ENCODE data around the gene SLC28A3.

Gene SLC28A3

GRCh38 chr9:84339503-84339902, 1.1 kb downstream of the SLC28A3 start:
- DNase-seq: no peak

DNA sequence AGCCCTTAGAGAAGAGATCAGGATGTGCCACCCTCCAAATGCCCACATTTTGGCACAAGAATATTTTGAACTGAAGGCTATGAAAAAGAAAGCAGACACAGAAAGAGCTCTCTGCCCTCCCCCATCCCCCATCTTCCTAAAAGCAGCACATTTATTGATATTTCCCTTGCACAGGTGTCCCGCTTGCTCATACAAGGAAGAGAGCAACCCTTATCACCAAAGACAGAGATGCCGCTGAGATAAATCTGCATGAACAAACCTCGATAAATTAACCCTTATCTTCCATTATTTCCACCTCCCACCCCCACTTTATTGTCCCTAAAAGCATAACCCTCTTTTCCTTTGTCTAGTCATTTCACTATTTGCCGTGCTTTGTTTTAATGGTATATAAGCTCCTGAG, 1.8 kb downstream of the SLC28A3 start:
- DNase-seq: no peak

DNA sequence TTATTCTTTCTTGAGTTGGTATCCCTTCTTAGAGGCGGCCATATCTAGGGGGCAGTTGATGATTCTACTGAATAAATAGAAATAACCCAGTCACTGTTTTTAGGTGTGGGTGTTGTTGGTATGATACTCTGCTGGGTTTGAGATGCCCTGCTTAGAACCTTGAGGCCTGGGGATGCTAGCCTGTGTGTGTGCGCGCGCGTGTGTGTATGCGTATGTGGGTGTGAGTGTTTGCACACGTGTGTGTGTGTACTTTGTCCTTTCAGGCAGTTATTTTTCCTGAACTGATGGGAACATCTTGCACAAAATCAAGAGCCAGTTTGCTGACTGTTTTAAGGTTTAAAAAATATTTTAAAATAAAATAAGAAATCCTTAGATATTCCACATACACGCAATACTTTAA, 3.3 kb downstream of the SLC28A3 start:
- no peak for DNase-seq

DNA sequence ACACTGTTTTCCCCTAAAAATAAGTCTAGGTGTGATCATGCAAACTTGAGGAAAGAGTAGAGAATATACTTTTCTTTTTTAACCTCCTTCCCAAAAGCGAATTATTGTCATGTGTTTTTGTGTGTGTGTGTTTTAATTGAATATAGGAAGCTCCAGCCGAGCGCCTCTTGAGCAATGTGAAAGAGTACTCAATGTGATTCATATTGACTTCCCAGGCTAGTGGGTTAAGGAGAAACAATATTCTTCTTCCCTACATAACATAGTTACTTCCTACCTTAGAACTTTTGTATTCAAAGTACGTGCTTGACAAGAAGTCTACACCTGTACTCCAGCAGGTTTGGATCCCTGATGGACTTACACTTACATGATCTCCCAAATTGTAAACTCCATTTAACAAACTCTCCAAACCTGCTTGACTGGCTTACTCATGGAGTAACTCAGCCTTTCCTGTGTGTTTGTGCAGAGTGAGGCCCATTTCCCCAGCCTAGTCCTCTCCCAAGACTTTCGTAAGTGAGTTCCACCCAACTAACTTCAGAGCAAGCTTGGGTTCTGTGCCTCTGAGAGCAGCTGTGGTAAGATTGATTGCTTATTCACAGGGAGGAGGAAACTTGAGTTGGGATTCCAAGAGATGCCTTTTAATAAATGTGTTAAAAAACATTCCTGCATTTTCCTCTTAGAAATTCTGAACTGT, 9.3 kb downstream of the SLC28A3 start:
- no peak for DNase-seq

DNA sequence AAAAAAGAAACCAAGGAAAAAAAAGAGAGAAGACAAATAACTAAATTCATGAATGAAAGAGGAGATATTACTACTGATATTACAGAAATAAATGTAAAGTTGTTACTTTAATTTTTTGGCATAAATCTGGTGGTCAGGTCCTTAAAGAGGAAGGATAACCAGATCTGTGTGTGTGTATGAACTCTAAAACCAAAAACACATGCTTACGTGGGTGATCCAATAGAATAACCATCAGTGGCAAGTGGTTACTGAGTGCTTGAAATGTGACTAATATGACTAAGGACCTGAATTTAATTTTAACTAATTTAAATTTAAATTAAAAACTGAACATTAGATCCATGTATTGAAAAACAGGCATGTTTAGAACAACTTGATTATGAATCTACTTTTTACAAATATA, 10.3 kb downstream of the SLC28A3 start:
- DNase-seq: no peak

DNA sequence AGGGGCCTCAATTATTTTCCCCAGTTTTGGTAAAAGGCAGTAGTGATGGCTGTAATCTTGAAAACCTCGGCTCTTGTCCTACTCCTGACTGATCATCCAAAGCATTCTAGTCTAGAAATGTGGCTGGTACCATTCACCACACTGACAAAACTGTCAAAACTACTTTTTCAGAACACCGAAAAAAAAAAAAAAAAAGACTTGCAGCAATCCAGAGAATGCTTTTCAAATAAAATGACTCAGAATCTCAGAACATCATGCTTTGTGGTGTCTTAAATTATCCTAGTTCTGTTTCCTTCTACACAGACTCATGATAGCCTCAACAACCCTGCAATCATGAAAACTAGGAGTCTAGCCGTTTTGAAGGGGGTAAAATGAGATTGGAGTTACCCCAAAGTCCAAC, 13.4 kb downstream of the SLC28A3 start:
- DNase-seq: no peak

- DNase-seq: no peak
Measured at GRCh38 chr9:84325347-84325973, 15.1 kb downstream of the SLC28A3 start.

- DNase-seq: no peak
Measured at GRCh38 chr9:84324811-84325210, 15.7 kb downstream of the SLC28A3 start.

DNA sequence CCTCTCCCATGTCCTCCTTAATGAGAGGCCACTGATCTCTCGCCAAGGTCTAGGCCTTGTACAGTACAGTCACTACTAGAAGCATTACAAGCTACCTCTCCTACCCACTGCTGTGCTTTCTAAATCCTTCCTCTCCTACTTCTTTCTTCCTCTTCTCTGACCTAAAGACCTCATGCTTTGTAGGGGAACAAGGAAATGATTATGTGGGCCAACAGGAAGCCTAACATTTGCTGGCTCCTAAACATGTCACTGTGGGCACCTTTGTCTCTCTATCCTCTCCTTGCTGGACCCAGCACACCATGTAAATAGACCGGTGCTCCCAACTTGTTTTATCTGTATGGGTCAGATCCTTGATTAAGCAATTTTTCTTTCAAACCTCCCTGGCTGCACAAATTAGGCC, 16.7 kb downstream of the SLC28A3 start:
- no peak for DNase-seq

- no peak for DNase-seq
Measured at GRCh38 chr9:84322828-84323227, 17.7 kb downstream of the SLC28A3 start.

DNA sequence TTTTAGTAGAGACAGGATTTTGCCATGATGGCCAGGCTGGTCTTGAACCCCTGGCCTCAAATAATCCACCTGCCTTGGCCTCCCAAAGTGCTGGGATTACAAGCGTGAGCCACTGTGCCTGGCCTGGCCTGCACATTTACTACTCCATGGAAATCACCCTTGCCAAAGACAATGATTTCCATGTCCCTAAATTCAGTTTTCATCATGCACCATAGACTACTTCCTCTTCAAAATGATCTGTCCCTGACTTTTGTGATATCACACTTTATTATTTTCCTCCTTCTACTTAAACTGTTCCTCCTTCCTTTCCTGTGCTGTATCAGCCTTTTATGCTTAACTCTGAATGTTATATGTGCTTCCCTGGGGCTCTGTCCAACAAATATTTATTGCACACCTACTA, 20.3 kb downstream of the SLC28A3 start:
- DNase-seq: no peak

DNA sequence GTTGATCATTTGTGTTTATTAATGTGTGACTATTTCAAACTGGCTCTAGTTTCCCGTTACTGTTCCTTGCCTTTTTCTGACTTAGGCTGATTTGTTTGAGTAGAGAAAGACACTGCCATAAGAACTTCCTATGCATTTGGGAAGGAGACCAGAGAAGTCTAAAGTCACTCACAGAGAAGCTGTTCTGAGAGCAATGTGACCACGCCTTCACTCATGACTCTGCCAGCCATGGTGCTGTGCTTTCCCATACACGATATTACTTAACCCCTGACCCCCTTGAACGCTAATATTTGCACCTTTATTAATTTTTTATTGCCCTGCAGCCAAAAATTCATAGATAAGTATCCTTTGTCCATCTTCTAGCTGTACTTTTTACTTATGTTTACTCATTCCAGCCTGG, 20.9 kb downstream of the SLC28A3 start:
- no peak for DNase-seq

DNA sequence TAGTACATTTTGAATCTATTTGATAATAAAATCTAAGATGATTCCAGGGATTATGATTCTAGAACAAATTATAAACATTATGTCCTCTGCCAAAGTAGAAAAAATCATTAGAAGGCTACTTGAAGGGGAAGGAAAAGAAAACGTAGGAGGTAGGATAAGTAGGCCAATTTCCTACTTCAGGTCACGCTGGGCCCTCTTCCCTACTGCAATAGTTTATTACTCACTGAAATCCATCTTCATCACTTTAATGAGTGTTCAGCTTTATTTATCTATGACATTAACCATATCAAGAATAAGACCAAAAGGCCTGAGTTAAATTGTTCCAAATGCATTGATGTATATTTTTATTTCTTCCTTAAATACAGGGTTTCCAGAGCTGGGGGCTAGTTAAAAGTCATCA, 21.6 kb downstream of the SLC28A3 start:
- no peak for DNase-seq

DNA sequence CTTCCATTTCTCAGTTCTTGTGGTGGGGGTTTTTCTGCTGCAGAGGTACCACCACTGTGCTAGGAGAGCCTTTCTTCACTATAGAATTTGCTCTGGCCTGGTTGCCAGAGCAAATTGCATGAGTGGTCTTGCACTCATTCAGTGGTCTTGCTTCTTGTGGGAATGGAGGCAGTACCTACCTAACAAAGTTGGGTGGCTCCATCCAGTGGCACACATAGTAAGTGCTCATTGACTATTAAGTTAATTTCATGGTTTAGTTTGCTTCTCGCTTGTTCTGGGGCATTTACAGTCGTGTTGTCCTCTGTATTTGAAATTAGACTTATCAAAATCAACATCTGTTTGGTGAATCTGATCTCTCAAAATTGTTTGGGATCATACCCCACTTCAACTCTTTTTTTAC, 23.0 kb downstream of the SLC28A3 start:
- DNase-seq: no peak

DNA sequence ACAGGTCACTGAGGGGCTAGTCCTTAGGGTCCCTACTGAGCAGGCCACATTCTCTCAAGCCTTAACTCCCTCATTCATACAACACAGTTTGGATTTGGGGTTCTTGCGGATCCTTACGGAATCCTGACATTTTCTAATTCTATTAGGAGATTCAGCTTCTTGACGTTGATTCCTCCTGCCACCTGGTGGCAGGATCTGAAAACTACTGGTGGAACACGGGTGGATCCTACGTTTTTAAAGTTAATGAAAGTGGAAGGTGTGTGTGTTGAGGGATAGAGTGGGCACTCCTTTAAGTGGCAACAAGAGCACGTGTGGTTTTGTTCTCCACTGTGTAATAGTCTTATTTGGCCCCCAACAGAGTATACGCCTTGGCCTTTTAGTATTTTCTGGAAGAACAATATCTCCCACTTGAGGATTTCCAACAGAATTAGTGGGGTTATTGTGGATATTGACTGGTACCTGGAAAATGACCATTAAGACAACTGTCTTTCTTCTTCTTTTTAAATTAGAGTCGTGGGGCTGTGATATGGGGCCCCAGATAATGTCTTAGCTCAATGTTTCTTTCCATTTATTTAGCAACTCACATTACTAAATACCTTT, 25.2 kb downstream of the SLC28A3 start:
- DNase-seq: no peak

DNA sequence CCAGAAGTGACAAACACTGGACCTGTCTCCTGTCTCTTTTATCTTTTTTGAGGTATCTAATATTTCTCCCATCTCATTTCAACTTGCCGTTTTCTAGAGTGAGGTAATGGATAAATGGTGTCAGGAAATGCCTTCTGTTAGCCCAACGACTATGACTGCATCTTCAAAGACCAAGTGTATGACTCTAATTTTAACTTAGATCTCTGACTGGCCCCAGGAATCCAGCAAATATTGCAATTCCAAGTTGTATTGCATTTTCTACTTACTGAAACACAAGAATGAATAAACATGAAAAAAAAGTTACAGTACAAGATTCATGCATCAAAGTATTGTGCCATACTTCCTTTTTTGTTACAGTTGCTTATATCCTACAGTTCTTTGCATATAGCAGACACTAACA, 26.3 kb downstream of the SLC28A3 start:
- no peak for DNase-seq

GRCh38 chr9:84310883-84311282, 29.7 kb downstream of the SLC28A3 start:
- no peak for DNase-seq

DNA sequence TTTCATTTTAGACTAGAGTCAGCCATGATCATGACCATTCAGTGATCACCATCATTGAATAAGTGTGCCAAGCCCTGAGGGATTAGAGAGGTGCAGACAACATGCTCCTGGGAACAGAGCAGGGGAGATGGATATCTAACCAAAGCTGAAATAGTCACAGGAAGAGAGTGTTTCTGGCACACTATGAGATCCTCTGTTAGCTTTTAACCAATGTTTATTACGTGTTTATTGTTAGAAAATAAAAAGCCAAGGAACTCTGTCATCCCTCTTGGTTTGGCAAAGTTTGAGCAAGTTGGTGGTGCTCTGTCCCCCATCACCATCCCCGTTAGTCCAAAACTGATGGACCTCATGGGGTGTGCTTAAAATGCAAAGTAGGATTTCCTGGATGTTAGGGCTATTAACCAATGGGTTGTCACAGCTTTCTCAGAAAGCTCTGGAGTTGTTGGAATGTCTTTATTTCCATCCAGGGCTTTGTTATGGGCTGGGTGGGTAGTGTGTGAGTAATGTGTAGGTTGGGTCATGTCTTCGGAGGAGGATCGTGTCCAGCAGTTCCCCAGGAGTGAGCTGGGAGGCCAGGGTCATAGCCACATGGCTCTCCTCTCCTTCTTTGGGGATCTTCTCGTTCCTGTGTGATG, 34.9 kb downstream of the SLC28A3 start:
- no peak for DNase-seq

DNA sequence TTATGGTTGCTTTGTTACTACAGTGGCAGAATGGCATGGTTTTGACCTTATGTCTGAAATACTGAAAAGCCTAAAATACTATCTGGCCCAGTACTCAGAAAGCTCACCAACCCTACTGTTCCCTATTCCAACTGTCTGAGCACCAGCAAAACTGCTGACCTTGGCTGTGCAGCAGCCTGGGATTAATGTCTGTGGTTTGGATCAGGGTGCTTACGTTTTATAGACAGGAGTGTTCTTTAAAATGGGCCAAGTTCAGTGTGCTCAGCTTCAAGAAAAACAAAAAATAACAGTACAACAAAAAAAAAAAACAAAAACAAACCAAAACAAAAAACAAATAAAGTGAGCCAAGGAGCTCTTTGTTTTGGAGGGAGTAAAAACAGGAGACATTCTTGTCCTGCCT, 36.4 kb downstream of the SLC28A3 start:
- no peak for DNase-seq

DNA sequence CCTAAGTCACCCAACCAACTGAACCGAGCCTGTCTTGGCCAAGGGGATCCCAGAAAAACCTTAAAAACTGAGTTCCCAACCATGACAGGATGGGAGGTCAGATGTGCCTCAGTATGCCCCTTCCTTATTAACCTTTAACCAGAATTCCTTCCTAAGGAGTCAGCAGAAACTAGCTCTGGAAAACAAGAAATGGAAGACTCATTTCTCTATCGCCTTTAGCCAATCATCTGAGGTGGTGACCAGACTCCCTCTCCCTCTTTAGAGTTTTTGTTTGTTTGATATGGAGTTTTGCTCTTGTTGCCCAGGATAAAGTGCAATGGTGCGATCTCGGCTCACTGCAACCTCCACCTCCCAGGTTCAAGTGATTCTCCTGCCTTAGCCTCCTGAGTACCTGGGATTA, 37.5 kb downstream of the SLC28A3 start:
- no peak for DNase-seq

- DNase-seq: no peak
Measured at GRCh38 chr9:84301851-84302250, 38.7 kb downstream of the SLC28A3 start.

DNA sequence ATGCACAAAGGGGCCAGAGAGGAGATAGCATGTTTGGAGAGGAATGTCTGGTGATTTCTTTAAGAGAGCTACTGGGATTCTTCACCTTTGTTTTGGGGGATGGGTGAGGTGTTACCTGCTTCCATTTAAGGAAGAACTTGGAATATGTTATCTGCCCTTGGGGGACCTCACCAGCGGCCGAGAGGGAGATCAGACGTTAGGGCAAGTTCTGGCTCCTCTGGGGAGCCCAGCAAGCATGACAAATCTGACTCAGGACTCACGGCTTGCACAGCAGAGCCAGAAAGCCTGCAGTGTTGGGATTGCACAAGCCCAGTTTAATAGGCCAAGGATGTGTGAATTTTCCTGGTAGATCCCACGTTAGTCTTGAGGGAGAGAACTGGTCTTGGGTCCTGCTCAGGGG, 40.3 kb downstream of the SLC28A3 start:
- no peak for DNase-seq

DNA sequence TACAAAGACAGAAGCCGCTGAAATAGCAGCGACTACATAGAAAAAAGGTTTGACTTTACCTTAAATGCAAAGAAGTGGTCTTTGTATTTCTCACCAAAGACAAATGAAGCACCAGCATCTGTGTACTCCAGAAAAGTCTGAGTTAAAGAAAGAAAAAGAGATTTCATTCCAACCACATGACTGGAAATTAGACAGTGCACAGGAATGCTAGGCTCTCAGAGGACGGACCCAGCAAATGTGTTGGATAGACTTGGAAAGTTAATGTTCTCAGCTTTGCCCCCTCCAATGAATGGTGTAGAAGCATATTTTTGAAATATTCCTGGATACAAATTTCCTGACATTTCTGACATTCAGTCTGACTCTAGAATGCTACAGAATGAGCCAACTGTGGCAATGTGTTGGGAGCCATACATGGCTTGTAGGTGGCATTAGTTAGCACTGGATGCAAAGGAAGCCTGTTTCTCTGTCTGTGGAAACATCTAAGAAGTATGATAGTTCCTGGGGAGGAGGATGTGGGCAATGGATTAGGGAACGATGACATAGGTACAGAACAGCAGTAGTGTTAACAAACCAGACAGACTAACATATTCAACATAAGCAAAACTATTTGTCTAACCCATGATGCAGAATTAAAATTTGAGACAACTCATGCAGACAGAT, 43.3 kb downstream of the SLC28A3 start:
- no peak for DNase-seq
